ENCODE results near the gene CD2. TPM values are rescaled to one million over a fixed set of nuclear protein-coding genes. Genes with fewer than 3 reads are reported as not detected.

Gene CD2
- total RNA-seq, 1 donor from 2014 or later, result not detected

- Histone ChIP-seq H3K36me3 (ENCODE audit: control insufficient read depth, insufficient read depth, low read length) (no peaks in the 10 kb centered on the region), H3K4me3 (ENCODE audit: low read depth, low read length) (no peak overlapping the region), H3K27me3 (ENCODE audit: control insufficient read depth, insufficient read depth, low read length) (peaks cover 3% of the 10 kb centered on the region)
- TF ChIP-seq CTCF (IDR thresholded peaks at IDR 0.05; ENCODE audit: insufficient read depth, low read length, poor library complexity, severe bottlenecking), result peak; percentile 81
- DNase-seq (ENCODE audit: low read depth), result peak; percentile 9
These were observed 29.4 kb upstream of the CD2 start for GRCh38 chr1:116724765-116725375.

DNA sequence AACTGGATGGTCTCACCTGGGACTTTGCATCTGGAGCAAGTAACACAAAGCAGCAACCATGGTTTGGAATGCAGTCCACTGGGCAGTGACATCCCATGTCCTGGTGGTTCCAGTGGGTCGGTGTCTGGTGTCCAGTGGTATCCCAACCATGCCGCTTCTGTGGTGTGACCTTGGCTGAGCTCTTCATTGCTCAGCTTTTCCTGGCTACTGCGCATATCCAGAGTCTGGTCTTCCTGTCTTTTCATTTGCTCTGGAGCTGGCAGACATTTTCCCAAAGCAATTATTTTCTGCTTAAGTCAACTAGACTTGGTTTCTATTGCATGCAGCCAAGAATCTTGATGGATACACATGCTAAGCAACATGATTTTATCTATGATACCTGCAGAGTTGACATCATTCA lies 28.4 kb upstream of the CD2 start:
- H3K27me3 ChIP-seq (ENCODE audit: control insufficient read depth, insufficient read depth, low read length), result peaks cover 3% of the 10 kb centered on the region
- TF ChIP-seq CTCF (IDR thresholded peaks at IDR 0.05; ENCODE audit: insufficient read depth, low read length, poor library complexity, severe bottlenecking), result no peak
- DNase-seq (ENCODE audit: low read depth), result no peak
- H3K4me3 ChIP-seq (ENCODE audit: low read depth, low read length), result no peak overlapping the region
- H3K36me3 ChIP-seq (ENCODE audit: control insufficient read depth, insufficient read depth, low read length), result no peaks in the 10 kb centered on the region

GRCh38 chr1:116726872-116727820 lies 27.1 kb upstream of the CD2 start:
- no peak for DNase-seq (ENCODE audit: low read depth)
- Histone ChIP-seq H3K27me3 (ENCODE audit: control insufficient read depth, insufficient read depth, low read length) (peaks cover 3% of the 10 kb centered on the region), H3K4me3 (ENCODE audit: low read depth, low read length) (no peak overlapping the region), H3K36me3 (ENCODE audit: control insufficient read depth, insufficient read depth, low read length) (no peaks in the 10 kb centered on the region)
- no peak for TF ChIP-seq CTCF (IDR thresholded peaks at IDR 0.05; ENCODE audit: insufficient read depth, low read length, poor library complexity, severe bottlenecking)

DNA sequence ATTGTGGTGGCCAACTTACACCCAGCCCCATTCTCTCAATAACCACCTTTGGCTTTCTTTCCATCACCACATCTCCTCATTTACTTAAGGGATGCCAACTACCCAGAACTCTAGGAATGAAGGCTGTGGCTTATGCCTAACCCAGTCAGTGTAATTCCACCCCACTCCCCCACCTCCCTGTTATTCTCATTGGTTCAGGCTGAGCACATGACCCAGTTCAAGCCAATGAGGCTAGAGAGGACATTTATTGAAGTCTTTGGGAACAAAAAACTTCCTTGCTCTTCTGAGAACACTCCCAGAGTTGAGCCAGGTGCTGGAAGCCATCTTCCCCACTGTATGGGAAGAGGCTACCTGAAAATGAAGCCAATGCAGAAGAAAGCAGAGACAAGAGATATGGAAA lies 22.8 kb upstream of the CD2 start:
- DNase-seq (ENCODE audit: low read depth), result no peak
- H3K27me3 ChIP-seq (ENCODE audit: control insufficient read depth, insufficient read depth, low read length), result peaks cover 3% of the 10 kb centered on the region
- no peak overlapping the region for H3K4me3 ChIP-seq (ENCODE audit: low read depth, low read length)
- no peak for TF ChIP-seq CTCF (IDR thresholded peaks at IDR 0.05; ENCODE audit: insufficient read depth, low read length, poor library complexity, severe bottlenecking)
- no peaks in the 10 kb centered on the region for H3K36me3 ChIP-seq (ENCODE audit: control insufficient read depth, insufficient read depth, low read length)

DNA sequence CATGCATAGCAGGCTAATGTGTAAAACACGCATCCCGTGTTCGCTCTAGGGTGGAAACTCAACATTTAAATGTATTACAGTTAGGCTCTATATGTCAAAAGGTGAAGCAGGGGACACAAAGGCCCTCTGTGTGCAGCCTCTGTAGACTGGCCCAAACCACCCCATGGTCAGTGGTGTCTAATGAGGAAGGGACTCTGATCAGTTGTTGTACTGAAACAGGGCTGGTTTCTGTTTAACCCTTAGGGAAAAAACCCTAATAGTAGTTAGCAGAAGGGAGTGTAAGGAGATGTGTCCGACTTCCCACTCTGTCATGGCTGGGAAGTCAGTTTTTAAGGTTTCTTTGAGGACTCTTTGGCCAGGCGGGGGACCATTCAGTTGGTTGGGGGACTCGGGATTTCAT lies 21.5 kb upstream of the CD2 start:
- DNase-seq (ENCODE audit: low read depth), result no peak
- H3K4me3 ChIP-seq (ENCODE audit: low read depth, low read length), result no peak overlapping the region
- no peak for TF ChIP-seq CTCF (IDR thresholded peaks at IDR 0.05; ENCODE audit: insufficient read depth, low read length, poor library complexity, severe bottlenecking)

More for the DNA sequence above, 21.5 kb upstream of the CD2 start:
- H3K27me3 ChIP-seq (ENCODE audit: control insufficient read depth, insufficient read depth, low read length), result peaks cover 3% of the 10 kb centered on the region
- no peaks in the 10 kb centered on the region for H3K36me3 ChIP-seq (ENCODE audit: control insufficient read depth, insufficient read depth, low read length)
